Mesendoderm (in vitro differentiated cells): Measurements from ENCODE around the gene CAV2. TPM values are rescaled to one million over a fixed set of nuclear protein-coding genes. Genes with fewer than 3 reads are reported as not detected.

Source experiments
- DNase-seq: peaks from one replicate; pipeline ENCODE4 v3.0.0; 2013
- H2AK5ac ChIP-seq: 2 replicates; pipeline ENCODE4 v1.6.1; 2013; ENCODE audit warnings: low read length, inconsistent platforms
- H2BK120ac ChIP-seq: 2 replicates; pipeline ENCODE4 v1.6.1; 2013; ENCODE audit warnings: low read depth, mild to moderate bottlenecking, low read length, moderate library complexity, mixed read lengths
- H2BK15ac ChIP-seq: replicated peaks from 2 replicates; pipeline ENCODE4 v1.6.1; 2013; ENCODE audit warnings: low read depth, mild to moderate bottlenecking, moderate library complexity
- H2BK5ac ChIP-seq: 2 replicates; pipeline ENCODE4 v1.6.1; 2013; ENCODE audit warnings: low read length, inconsistent platforms
- H3K18ac ChIP-seq: 2 replicates; pipeline ENCODE4 v1.6.1; 2013; ENCODE audit warnings: mild to moderate bottlenecking, low read length, mixed read lengths
- H3K23ac ChIP-seq: one replicate; pipeline ENCODE4 v1.6.1; 2013; ENCODE audit warnings: low read length
- H3K27ac ChIP-seq: 2 replicates; pipeline ENCODE4 v1.5.1; 2013; ENCODE audit warnings: low read depth, mild to moderate bottlenecking, inconsistent platforms, low read length, moderate library complexity
- H3K27me3 ChIP-seq: 2 replicates; pipeline ENCODE4 v1.6.1; 2013; ENCODE audit warnings: low read length, control low read depth, mild to moderate bottlenecking, inconsistent platforms; ENCODE audit not compliant: insufficient read depth, poor library complexity
- H3K36me3 ChIP-seq: 2 replicates; pipeline ENCODE4 v1.6.1; 2013; ENCODE audit warnings: low read length, inconsistent platforms; ENCODE audit not compliant: control insufficient read depth, insufficient read depth
- H3K4ac ChIP-seq: one replicate; pipeline ENCODE4 v1.6.1; 2013; ENCODE audit warnings: low read depth, mild to moderate bottlenecking, low read length, moderate library complexity
- H3K4me1 ChIP-seq: 2 replicates; pipeline ENCODE4 v1.6.1; 2013; ENCODE audit warnings: low read depth, low read length, inconsistent platforms; ENCODE audit not compliant: control insufficient read depth
- H3K4me2 ChIP-seq: 2 replicates; pipeline ENCODE4 v1.6.1; 2013; ENCODE audit warnings: low read length
- H3K4me3 ChIP-seq: 2 replicates; pipeline ENCODE4 v1.5.1; 2013; ENCODE audit warnings: mild to moderate bottlenecking, low read length
- H3K56ac ChIP-seq: one replicate; pipeline ENCODE4 v1.6.1; 2013; ENCODE audit warnings: low read length
- H3K79me1 ChIP-seq: 2 replicates; pipeline ENCODE4 v1.6.1; 2013; ENCODE audit warnings: low read length, inconsistent platforms
- H3K79me2 ChIP-seq: 2 replicates; pipeline ENCODE4 v1.6.1; 2013; ENCODE audit warnings: mild to moderate bottlenecking, low read length; ENCODE audit not compliant: control insufficient read depth, insufficient read depth
- H3K9ac ChIP-seq: 2 replicates; pipeline ENCODE4 v1.6.1; 2013; ENCODE audit warnings: low read length, inconsistent platforms
- H4K5ac ChIP-seq: one replicate; pipeline ENCODE4 v1.6.1; 2013; ENCODE audit warnings: low read length
- H4K8ac ChIP-seq: one replicate; pipeline ENCODE4 v1.6.1; 2013; ENCODE audit warnings: low read depth, mild to moderate bottlenecking, control low read depth, low read length, moderate library complexity
- WGBS: extraction: QIAGEN DNeasy Blood & Tissue Kit; methylation state at CpG from one replicate; pipeline ENCODE4 v1.1.7; 2013; ENCODE audit warnings: low lambda C conversion rate, missing lambda C conversion rate; ENCODE audit not compliant: insufficient coverage; ENCODE audit errors: extremely low coverage; 5-methylcytosine and 5-hydroxymethylcytosine counted together
- polyA plus RNA-seq, 2 experiments: library from polyadenylated mRNA; stranded (reverse); fragments of 200-250 nt; gene quantifications; one replicate each; pipeline ENCODE4 v1.2.3, GENCODE V29; 2013

The CAV2 gene, protein sequence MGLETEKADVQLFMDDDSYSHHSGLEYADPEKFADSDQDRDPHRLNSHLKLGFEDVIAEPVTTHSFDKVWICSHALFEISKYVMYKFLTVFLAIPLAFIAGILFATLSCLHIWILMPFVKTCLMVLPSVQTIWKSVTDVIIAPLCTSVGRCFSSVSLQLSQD
- polyA plus RNA-seq (2013, experiment 1 of 2) = 14.5 TPM
- 14.9 TPM for polyA plus RNA-seq (2013, experiment 2 of 2)

DNA sequence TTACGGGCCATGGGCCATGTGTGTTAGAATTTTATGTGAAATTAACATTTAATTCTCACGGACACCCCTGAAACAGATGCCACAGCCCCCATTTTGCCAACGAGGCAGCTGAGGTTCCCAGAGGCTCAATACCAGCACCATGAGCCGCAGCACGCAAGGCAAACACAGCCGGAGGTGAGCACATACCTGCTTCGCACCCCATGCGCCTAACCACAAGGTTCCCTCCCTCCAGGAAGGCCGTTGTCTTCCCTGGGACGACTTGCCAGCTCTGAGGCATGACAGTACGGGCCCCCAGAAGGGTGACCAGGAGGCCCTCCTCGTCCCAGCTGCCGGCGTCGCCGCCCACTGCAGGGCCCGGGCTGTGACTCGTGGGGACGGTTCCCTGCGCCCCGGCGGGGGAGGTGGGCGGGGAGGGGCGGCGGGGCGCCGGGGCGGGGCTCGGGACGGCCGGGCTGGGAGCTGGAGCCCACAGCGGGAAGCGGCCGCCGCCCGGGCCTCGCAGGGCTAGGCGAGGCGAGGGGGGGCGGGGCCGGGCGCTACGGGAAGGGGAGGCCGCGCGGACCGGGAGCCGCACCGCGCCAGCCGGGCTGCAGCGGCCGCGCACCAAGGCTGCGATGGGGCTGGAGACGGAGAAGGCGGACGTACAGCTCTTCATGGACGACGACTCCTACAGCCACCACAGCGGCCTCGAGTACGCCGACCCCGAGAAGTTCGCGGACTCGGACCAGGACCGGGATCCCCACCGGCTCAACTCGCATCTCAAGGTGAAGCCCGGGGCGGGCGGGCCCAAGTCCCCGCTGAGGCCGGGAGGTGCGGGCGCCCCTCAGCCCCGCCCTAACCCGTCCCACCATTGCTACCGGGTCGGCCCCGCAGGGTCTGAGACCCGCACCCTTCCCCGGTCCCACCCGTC is at the start of gene CAV2:
TSS of gene CAV2 (plus strand) at position 571 of the 910 bp plus-strand sequence. CDS start at position 615, 44 bp downstream.
- H3K36me3 ChIP-seq = no peaks in the 10 kb centered on the region
- no peaks in the 10 kb centered on the region for H3K27me3 ChIP-seq
- no peak within 1 kb of the TSS for H2AK5ac ChIP-seq
- no peak within 1 kb of the TSS for H2BK5ac ChIP-seq
- peak within 1 kb of the TSS; percentile 88 for H3K56ac ChIP-seq
- H3K79me1 ChIP-seq = no peaks in the 10 kb centered on the region
- no peak within 1 kb of the TSS for H4K5ac ChIP-seq
- no peak within 1 kb of the TSS for H4K8ac ChIP-seq
- peak within 1 kb of the TSS; percentile 61 for H3K4ac ChIP-seq
- H3K23ac ChIP-seq = peak within 1 kb of the TSS; percentile 1
- peak within 1 kb of the TSS; percentile 33 for H2BK120ac ChIP-seq
- peak within 1 kb of the TSS; percentile 69 for H3K9ac ChIP-seq
- no peaks in the 10 kb centered on the region for H3K79me2 ChIP-seq
- no peaks in the 10 kb centered on the region for H3K4me1 ChIP-seq
- H3K4me2 ChIP-seq = peak within 1 kb of the TSS; percentile 79
- no peak within 1 kb of the TSS for H2BK15ac ChIP-seq
- peak within 1 kb of the TSS; percentile 78 for H3K27ac ChIP-seq
- peak within 1 kb of the TSS; percentile 69 for H3K18ac ChIP-seq
- WGBS = no CpG with 5 or more reads among the region's 86 CpGs
- H3K4me3 ChIP-seq = peak within 1 kb of the TSS; percentile 44
- peak; percentile 80 for DNase-seq

DNA sequence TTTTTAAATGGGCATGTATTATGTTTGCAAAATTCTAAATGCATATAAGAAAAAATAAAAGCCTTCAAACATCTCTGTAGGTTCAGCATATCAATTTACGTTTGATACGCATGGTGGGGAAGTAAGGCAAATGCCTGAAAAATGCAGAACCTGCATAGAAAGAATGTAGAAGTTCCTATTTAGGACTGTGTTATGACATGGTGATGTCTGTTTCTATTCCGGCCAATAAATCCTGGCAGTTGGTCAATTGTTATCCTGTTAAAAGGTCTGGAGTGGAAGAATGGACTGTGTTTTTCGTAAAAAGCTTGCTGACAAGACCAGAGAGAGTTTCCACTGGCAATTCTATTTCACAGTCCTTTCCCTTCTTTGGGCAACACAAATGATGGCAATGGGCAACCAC is 49.6 kb upstream of the CAV2 start:
- H3K23ac ChIP-seq = no peak overlapping the region
- H2AK5ac ChIP-seq = no peak overlapping the region
- H3K36me3 ChIP-seq = no peaks in the 10 kb centered on the region
- WGBS = no CpG with 5 or more reads among the region's 4 CpGs
- H3K4me1 ChIP-seq = no peaks in the 10 kb centered on the region
- no peak overlapping the region for H2BK120ac ChIP-seq
- no peak overlapping the region for H4K5ac ChIP-seq
- H3K4ac ChIP-seq = no peak overlapping the region
- H3K56ac ChIP-seq = no peak overlapping the region
- H3K27me3 ChIP-seq = no peaks in the 10 kb centered on the region
- H3K4me2 ChIP-seq = no peak overlapping the region
- no peak overlapping the region for H4K8ac ChIP-seq
- no peak overlapping the region for H2BK15ac ChIP-seq
- no peak overlapping the region for H2BK5ac ChIP-seq
- no peak overlapping the region for H3K27ac ChIP-seq
- no peaks in the 10 kb centered on the region for H3K79me2 ChIP-seq
- no peak overlapping the region for H3K4me3 ChIP-seq
- no peaks in the 10 kb centered on the region for H3K79me1 ChIP-seq
- DNase-seq = no peak
- no peak overlapping the region for H3K9ac ChIP-seq
- no peak overlapping the region for H3K18ac ChIP-seq

DNA sequence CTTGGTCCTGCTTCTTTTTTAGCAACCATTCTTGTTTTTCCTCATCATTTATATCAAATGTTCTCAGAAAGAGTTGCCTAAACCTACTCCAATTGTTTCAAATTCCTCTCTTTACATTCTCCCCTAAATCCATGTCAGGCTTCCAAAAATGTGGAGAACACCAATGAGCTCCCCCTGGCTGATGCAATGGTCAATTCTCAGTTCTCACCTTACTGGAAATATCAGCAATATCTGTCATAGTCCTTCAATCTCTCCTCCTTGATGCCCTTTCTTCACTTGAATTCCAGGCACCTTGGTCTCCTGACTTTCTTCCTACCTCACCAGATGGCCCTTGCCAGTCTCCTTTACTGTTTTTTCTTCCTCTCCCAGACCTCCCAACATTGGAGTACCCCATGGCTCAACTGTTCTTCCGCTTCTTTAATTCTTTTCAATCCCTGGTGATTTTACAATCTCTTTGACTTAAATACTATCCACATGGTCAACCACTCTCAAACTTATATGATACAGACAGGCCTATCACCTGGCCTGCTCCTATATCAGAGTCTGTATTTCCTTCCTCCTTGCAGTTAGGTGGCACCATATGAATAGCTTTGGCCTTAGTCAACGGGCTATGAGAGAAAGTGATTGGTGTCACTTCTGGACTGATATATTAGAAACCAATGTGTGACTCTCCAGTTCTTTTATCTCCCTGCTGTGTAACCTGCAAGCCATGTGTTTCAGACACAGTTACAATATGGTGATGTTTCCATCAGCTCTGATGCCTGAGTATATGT is 47.4 kb upstream of the CAV2 start:
- Histone ChIP-seq H3K23ac (no peak overlapping the region), H3K36me3 (no peaks in the 10 kb centered on the region), H2AK5ac (no peak overlapping the region), H3K18ac (no peak overlapping the region), H2BK120ac (no peak overlapping the region), H3K4me1 (no peaks in the 10 kb centered on the region), H3K4me2 (no peak overlapping the region), H3K4ac (no peak overlapping the region), H3K27me3 (no peaks in the 10 kb centered on the region), H4K8ac (no peak overlapping the region), H3K56ac (no peak overlapping the region), H3K27ac (no peak overlapping the region), H4K5ac (no peak overlapping the region), H2BK15ac (no peak overlapping the region), H3K79me2 (no peaks in the 10 kb centered on the region), H3K4me3 (no peak overlapping the region), H2BK5ac (no peak overlapping the region), H3K79me1 (no peaks in the 10 kb centered on the region), H3K9ac (no peak overlapping the region)
- WGBS = no CpG with 5 or more reads among the region's 2 CpGs
- DNase-seq = peak; percentile 19

DNA sequence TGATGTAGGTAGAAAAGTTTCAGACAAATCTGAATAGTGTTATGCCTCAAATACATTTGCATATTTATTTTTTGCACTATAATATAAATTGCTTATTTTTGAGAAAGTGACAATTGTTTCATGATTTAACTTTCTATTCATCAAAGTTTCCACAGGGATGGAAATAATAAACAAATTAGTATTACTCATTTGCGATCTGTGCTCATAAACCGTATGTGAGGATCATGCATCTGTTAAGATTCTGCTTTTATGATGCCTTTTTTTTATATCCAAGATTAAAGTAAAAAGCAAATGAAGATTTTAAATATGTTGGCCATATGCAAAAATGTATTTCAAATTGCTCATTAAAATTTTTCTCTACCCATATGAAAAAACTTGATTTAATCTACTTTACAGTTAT is 45.2 kb upstream of the CAV2 start:
- H3K4ac ChIP-seq = no peak overlapping the region
- H2AK5ac ChIP-seq = no peak overlapping the region
- no peak overlapping the region for H3K4me3 ChIP-seq
- H2BK120ac ChIP-seq = no peak overlapping the region
- H3K4me2 ChIP-seq = no peak overlapping the region
- no peak overlapping the region for H4K5ac ChIP-seq
- no peaks in the 10 kb centered on the region for H3K36me3 ChIP-seq
- no CpG with 5 or more reads among the region's 2 CpGs for WGBS
- H3K56ac ChIP-seq = no peak overlapping the region
- H2BK15ac ChIP-seq = no peak overlapping the region
- no peak overlapping the region for H4K8ac ChIP-seq
- H3K23ac ChIP-seq = no peak overlapping the region
- no peaks in the 10 kb centered on the region for H3K79me2 ChIP-seq
- no peak overlapping the region for H3K27ac ChIP-seq
- H3K18ac ChIP-seq = no peak overlapping the region
- H2BK5ac ChIP-seq = no peak overlapping the region
- H3K79me1 ChIP-seq = no peaks in the 10 kb centered on the region
- no peak overlapping the region for H3K9ac ChIP-seq
- no peaks in the 10 kb centered on the region for H3K4me1 ChIP-seq
- no peaks in the 10 kb centered on the region for H3K27me3 ChIP-seq
- no peak for DNase-seq

DNA sequence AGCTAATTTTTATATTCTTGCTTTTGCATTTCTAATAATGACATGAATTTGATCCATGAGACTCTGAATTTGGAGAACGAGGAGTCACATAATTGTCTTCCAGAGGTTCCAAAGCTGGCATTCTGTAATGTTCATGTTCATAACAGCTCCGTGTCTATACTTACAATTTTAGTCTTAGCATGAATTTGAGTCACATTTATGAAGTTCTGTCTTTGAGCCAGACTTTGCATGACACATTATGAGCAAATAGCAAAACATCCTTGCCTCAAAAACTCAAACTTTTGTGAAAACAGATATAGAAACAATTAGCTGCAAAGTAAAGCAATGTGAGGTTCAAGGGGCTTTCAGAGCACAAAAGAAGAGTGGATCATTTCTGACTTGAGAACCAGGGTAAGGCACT is 44.5 kb upstream of the CAV2 start:
- Histone ChIP-seq H2BK5ac (no peak overlapping the region), H3K4me3 (no peak overlapping the region), H3K18ac (no peak overlapping the region), H3K79me1 (no peaks in the 10 kb centered on the region), H3K4ac (no peak overlapping the region), H3K9ac (no peak overlapping the region), H3K4me2 (no peak overlapping the region), H2BK15ac (no peak overlapping the region), H3K27ac (no peak overlapping the region), H3K36me3 (no peaks in the 10 kb centered on the region), H4K8ac (no peak overlapping the region), H4K5ac (no peak overlapping the region), H2BK120ac (no peak overlapping the region), H3K23ac (no peak overlapping the region), H2AK5ac (no peak overlapping the region), H3K79me2 (no peaks in the 10 kb centered on the region), H3K4me1 (no peaks in the 10 kb centered on the region), H3K27me3 (no peaks in the 10 kb centered on the region), H3K56ac (no peak overlapping the region)
- no CpG with 5 or more reads among the region's 2 CpGs for WGBS
- no peak for DNase-seq
